WTC11 (cell line): ENCODE data around the gene ANKRD37.
"Not testable (repeated sequence)": the region's sequence is repeated elsewhere in the genome, so short reads cannot be mapped to it uniquely, and the experiment has no call there.

ENCODE experiments used
- AFF4 ChIP-seq: sonication (generic); formaldehyde crosslinking; IDR thresholded peaks from 2 replicates; pipeline ENCODE4 v1.8.1; 2023; ENCODE audit warnings: mild to moderate bottlenecking, missing genetic modification reagents, borderline replicate concordance
- CTCF ChIP-seq: fragments of 200-600 bp; IDR thresholded peaks from 2 replicates; pipeline ENCODE4 v1.8.0; 2022; ENCODE audit warnings: antibody characterized with exemption
- STAT6 ChIP-seq: sonication (generic); formaldehyde crosslinking; conservative IDR thresholded peaks from 2 replicates; pipeline ENCODE4 v1.8.1; 2023; ENCODE audit warnings: mild to moderate bottlenecking, low read depth, missing genetic modification reagents, moderate library complexity

- not testable (repeated sequence) for TF ChIP-seq AFF4 (CRISPR knock-in tag); CTCF; STAT6 (CRISPR knock-in tag)
Observed at GRCh38 chr4:185362570-185362969, 34.1 kb upstream of the ANKRD37 start.
